GM19467 (cell line): ENCODE data around the gene KIF26B.

Experiments
- ATAC-seq: cut with Tn5 transposase; IDR thresholded peaks from one replicate; pipeline ENCODE4 v1.9.1; 2021; ENCODE audit warnings: mild to moderate bottlenecking, moderate library complexity; ENCODE audit not compliant: unreplicated experiment

The KIF26B gene

DNA sequence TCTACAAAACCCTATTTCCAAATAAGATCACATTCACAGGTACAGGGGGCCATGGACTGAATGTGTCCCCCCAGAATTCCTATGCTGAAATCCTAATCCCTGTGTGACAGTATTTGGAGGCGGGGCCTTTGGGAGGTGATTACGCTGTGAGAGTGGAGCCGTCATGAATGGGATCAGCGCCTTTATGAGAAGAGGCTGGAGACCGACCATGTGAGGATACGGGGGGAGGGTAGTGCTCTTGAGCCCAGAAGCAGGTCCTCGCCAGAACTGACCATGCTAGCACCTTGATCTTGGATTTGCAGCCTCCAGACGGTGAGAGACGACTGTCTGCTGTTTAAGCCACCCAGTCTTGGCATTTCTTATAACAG lies 23.8 kb upstream of the KIF26B start:
- no peak for ATAC-seq

DNA sequence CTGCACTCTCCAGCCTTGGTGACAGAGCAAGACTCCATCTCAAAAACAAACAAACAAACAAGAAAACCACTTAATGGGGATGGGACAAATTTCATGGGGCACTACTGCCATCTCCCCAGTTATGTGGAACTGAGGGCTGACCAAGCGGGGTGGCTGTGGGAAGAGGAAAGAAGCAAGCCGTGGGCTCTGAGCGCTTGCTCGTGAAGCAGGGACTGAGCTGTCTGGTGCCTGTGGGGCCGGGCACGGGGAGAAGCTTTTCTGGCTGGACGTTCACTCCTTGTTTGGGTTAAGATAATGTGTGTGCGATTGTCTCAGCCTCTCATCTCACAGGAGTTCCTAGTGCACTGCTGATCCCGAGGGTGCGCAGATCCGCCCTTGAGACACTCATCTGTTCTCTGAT lies 22.0 kb upstream of the KIF26B start:
- ATAC-seq, result no peak

DNA sequence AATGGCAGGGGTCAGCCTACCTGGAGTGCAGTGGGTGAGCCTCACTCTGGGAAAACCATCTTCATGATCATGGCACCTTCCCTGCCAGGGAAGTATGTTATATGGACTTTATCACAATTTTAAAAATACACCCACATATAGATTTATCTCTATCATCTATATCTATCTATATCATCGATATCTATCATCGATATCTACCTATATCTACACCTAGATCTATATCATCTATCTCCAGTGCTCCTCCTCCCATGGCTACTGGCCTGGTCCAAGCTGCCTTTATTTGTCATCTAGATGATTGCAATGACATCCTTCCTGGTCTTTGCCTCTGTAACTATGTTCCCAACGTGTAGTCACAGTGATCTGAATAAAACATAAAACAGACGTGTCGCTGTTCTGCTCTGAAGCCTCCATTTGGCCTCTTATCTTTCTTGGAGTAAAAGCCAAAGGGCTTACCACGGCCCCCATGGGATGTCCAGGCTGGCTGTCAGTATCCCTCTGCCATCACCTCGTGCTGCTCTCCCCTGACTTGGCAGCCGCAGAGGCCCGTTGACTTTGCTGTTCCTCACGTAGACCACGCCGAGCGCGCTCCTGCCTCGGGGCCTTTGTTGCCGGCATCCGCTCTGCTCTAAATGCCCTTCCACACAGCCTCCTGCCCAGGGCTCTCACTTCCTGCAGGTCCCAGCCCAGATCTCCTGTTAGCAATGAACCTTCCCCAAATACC lies 20.6 kb upstream of the KIF26B start:
- ATAC-seq, result no peak

DNA sequence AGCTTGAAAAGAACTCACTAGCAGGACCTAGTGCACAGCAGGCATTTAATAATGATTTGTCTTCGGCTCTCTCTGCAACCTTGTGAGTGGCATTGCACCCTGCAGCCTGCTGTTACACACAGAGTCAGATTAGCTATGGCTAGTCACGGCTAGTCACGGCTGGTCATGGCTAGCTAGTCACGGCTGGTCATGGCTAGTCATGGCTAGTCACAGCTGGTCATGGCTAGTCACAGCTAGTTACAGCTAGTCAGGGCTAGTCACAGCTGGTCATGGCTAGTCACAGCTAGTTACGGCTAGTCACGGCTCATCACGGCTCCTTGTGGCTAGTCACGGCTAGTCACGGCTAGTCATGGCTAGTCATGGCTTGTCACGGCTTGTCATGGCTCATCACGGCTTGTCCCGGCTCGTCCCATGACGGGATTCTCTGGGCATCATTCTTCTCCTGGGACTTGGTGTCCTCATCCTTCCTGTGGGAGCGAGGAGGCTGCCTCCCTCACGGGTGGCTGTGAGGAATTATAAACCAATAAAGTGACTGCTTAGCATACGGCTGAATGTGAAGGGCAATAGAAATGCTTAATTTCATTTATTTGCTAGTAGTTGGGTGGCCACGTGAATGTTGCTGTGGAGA lies 12.5 kb upstream of the KIF26B start:
- no peak for ATAC-seq

DNA sequence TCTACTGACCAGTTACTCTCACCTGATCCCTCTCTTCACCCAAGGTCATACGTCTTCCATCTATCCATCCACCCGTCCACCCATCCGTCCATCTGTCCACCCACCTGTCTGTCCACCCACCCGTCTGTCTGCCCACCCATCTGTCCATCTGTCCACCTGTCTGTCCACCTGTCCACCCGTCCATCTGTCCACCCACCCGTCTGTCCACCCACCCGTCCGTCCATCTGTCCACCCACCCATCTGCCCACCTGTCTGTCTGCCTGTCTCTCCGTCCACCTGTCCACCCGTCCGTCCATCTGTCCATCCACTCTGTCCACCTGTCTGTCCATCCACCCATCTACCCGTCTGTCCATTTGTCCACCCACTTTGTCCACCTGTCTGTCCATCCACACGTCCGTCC lies 11.8 kb upstream of the KIF26B start:
- ATAC-seq, result no peak

DNA sequence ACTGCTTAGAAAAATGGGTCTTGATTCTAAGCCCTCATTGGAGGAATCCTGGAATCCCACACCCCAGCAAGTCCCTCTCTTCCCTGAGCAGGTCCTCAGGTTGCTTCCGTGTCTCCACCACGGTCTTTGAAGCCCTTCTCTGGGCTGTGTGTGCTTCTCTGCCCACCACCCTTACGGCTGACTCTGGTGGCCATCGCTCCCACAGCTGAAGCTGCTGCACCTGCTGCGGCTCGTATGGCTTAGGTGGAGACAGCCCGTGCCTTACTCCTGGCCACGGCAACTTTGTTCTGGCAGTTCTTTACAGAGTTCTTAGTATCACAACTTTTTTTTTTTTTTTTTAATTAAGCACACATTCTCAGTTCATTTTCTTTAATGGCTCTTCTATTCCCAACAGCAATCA lies 10.9 kb upstream of the KIF26B start:
- no peak for ATAC-seq

DNA sequence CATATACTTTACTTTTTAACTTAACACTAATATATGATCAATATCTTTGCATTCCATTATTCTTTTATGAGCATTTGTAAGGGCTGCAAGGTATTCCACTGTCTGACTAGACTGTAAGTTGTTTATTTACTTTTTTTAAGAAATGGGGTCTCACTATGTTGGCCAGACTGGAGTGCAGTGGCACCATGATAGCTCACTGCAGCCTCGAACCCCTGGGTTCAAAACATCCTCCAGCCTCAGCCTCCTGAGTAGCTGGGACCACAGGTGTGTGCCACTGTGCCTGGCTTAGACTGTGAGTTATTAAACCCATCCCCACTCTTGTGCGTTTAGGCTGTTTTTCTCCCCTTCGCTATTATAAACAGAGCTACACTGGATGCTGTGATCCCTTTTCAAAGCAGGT lies 6.7 kb upstream of the KIF26B start:
- ATAC-seq, result no peak

DNA sequence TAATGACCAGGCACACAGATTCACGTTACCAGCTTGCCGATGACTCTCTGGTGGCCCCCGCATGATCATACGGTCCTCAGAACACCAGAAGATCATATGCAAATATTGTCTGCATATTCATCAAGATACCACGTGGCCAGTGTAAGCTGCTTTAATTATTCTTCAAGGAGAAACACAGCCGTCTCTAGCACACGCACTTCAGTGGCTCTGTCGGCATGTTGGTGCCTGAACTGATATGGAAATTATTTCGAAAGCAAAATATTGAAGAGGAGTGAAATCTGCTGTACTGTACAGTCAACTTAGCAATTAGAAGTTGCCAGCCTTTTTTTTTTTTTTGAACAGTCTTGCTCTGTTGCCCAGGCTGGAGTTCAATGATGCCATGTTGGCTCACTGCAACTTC lies 5.9 kb upstream of the KIF26B start:
- no peak for ATAC-seq

DNA sequence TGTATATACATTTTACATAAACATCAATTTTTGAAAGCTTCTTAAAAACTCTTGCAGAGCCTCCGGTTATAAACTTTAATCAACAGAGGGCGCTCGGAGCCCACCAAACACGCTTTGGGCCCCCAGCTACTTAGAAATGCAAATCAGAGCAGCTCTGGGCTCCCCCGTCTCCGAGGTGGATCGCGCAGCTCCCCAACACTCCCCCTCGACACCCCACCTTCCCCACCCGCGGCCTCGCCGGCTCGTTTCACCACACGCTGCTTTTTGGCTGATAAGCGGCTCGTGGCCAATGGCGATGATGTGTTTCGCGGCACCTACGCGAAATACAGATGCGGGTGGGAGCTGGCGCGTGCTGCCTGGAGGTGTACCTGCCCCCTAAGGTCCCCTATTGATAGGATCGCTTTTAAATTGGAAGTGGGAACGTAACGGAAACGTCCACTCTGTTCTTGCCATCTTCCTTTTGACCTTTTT lies 1.7 kb upstream of the KIF26B start:
- peak; percentile 36 for ATAC-seq

DNA sequence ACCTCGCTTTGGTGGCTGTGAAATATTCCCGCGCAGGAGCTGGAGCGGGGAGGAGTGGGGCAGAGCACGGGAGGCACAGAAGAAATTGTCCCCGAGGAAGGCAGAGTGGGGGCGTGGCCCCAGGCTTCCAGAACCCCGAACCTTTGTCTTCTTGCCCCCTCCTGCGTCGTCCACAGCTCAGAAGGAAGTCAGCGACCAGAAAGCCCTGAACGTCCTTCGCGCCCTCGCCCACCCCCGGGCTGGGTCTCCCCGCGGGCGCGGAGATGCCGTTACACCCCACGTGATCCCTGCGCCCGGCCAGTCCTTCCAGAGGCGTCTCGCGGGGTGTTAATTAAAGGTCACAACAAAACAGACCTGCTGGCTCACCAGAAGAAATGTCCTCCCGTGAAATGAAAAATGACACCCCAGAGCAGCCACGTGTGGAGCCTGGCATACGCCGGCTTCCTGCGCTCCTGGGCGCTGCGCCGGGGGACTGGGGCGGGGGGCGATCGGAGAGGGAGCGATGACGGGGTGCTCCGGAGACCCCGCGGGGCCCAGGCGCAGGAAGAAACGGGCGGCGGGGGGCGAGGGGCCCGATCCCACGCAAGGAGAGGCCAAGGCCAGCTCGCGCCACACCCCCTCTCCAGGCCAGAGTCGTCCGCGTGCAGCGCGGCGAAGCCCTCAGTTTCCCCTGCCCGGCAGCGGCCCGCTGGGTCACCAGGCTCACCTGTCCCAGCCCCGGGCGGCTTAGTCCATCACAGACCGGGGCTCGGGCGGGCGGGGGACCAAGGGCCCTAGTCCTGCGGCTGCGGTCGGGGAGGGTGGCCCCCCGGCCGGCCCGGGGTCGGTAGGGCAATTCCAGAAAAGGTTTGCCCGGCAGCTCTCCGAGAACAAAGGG lies 995 bp upstream of the KIF26B start:
- ATAC-seq, result no peak

DNA sequence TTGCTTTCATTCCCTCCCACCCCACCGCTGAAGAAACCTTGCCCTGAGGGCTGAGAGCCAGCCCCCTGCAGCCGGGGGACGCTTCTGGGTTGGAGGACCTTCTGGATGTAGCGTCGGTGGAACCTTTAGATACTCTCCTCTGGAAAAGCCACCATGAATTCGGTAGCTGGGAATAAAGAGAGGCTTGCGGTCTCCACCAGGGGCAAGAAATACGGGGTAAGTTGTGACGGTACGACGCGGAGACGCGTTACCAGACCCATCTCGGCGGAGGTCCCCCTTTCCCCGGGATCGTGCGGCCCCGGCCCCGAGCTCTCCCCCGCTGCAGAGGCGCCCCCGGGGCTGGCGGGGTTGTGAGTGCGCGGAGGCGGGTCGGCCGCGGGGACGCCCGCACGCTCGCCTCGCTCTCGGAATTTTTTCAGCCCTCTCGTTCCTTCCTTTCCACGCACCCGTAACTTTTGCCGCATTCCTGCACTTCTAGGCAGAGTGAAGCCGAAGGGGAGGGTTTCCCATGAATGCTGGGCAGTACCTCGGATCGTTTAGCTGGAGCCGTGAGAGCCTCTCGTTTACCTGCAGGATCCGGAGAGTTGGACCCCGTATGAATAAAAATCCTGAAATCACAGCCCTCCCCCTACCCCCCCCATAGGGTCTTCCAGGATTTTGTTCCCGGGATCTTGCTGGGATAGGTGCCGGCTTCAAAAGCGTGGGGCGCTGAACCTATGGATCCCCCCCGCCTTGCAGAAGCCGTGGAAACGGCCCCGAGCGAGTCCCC lies 671 bp downstream of the KIF26B start:
- ATAC-seq, result no peak

DNA sequence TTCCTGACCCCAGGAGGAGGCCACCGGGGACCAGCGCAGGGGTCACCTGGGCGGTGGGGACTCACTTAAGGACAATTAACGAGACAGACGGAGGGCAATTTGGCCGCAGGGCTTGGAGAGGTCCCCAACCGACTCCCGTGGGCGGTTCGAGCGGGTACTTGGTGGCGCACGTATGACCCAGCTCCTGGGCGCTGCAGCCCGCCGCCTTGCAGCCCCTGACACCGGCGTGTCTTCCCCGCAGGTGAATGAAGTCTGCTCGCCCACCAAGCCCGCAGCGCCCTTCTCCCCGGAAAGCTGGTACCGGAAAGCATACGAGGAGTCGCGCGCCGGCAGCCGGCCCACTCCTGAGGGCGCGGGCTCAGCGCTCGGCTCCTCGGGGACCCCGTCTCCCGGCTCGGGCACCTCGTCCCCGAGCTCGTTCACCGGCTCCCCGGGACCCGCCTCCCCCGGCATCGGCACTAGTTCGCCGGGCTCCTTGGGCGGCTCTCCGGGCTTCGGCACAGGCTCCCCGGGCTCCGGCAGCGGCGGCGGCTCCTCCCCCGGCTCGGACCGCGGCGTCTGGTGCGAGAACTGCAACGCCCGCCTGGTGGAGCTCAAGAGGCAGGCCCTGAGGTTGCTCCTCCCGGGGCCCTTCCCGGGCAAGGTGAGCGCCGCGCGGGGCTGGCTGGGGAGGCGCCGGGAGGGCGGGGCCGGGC lies 1.4 kb downstream of the KIF26B start:
- ATAC-seq, result peak; percentile 95

DNA sequence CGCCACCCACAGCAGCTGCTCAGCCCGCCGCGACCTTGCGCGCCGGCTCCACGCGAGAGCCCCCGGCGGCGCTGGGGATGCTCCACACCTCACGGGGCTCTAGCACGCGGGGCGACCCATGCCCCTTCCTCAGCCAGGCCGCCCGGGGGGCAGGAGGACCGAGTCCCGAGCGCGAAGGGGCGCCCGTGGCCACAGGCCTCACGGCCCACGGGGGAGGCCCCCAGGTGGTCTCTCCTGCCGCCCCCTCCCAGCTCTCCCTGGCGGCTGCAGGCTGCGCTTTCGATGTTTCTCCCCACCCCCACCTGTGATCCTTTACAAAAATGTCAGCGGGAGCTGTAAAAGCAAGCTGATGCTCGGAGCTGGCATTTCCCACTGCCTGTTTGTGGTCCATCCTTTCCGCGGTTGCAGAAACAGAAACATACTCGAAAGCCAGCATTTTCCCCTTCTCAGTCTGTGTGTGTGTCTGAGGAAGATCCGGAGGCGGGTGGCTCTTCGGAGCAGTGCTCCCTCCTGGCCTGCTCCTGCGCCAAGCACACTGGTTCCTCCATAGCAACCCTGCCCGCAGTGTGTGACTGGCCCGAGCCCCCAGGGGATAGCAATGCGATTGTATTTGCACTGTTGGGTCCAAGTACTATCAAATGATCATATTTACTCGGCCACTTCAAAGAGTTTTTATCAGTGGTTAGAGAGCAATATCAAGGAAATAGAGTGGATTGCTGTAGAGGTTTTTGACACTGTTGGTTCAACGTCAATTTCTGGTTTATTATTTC lies 2.1 kb downstream of the KIF26B start:
- no peak for ATAC-seq

DNA sequence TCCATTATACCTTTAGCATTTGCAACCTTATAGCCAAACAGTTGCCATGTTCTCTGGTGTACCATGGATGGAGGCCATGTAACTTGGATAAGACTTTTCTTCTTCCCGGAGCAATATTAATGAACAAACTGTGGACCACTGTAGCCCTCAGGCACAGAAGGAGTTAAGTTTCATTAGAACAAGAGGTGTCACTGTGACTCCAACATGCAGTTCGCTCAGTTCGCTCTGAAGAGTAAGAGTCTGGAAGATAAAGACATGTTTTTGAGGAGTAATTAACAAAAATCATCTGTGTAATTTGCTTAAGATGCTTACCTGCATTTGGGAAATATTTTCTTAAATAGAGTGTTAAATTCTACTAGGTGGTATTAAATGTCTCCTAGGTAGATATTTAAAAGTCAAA lies 4.1 kb downstream of the KIF26B start:
- no peak for ATAC-seq

DNA sequence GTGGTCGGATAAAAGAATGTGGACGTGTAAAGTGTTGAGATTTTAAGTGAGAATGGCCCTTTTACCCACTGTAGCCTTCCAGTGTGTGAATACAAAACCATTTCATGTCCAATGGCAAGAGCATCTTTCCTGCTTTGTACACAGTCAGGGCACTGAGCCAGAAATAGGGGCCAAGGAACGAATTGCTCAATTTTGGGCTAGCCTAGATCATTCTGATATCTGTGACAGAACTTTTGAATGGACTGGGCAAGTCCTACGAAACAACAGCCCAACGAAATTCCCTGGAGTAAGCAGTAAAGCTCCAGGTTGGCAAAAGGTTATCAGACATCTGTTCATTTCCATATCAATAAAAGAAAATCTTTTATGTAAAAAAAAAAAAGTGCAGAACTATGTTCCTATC lies 5.5 kb downstream of the KIF26B start:
- ATAC-seq, result no peak

DNA sequence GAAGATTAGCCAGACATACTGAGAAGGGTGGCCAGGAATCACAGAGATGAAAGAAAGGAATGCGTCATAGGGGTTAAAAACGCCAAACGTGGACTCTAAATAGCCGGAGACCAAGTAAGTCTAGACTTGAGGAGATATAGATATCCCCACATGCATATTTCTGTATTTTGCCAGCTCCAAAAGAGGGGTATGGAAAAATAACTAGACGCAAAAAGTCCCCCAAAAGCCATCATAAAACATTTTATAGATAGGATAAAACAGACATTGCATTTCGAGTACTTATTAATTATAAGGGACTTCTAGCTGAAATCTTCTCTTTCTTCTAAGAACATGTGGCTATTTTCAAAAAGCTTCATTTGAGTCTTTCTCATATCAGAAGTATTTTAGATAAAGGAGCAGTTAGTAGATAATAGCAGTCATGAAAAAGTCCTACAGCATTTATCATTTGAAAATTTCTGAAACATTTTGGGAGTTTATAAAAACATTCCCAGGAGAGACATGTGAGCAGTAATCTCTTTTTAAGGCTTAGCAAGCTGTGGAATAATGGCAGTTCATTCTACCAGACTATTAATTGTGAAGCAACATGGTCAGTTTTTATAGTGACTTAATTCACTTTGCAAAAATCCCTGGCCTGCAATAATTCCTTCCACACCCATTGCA lies 6.1 kb downstream of the KIF26B start:
- no peak for ATAC-seq

DNA sequence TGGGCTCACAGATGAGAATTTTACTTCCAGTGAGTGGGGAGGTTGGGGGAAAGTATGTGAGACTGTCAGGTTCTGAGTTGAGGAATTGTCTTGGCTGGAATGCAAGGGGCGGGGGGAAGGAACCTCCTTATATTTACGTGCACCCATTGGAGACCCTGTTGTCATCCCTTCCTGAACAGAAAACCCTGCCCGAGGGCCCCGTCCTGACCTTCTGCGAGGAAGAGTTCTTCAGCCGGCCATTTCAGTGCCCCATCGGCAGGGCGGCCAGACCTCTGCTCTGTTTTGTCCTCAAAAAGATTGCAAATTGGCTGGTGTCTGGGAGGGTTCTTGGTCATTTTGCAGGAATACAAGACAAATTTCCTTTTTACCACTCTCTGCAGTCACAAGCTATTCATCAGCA lies 7.1 kb downstream of the KIF26B start:
- ATAC-seq, result no peak

DNA sequence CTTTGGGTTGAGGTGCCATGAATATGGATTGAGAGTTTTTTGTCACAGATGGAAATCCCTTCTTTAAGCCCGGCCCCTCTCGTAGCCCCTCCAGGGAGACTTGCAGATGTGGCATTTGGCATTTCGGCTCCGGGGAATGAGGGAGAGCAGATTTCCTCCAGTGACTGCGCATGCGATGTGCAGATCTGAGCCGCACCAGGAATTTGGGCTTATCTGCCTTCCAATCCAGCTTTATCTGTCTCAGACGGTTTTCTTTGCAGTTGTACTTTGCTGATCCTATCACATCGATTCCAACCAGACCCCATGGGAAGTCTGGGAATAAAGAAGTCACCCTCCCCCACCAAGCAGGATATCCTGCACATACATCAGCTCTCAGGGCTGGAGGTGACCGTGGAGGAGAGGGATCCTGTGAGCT lies 11.7 kb downstream of the KIF26B start:
- no peak for ATAC-seq

DNA sequence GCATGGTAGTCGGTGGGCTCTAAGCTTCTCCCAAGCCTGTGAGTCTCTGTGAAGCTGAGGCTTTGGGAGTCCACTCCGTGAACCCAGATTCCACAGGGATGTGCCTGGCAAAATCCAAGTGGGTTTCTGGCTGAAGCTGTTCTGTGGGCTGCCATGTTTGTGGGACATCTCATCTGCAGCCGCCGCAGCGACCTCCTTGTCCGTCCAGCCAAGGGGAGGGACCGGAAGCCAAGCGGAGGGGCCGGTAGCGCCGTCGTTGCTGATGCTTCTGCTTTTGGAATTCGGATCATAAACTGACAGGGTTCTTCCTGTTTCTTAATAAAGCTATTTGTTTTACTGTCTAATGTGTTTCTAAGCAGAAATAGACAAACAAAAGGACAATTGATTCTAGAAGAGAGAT lies 13.3 kb downstream of the KIF26B start:
- no peak for ATAC-seq
